GM13977 (cell line): ENCODE measurements around the gene MT1M.
"Not testable (repeated sequence)": the region's sequence is repeated elsewhere in the genome, so short reads cannot be mapped to it uniquely, and the experiment has no call there.

Source experiments
- DNase-seq: peaks from one replicate; pipeline ENCODE4 v3.0.0; 2012; ENCODE audit warnings: low spot score
- CTCF ChIP-seq: IDR thresholded peaks from 2 replicates; pipeline ENCODE4 v1.5.1; 2012; ENCODE audit warnings: mild to moderate bottlenecking, control low read depth; ENCODE audit not compliant: insufficient read depth; ENCODE audit errors: extremely low read depth, missing control alignments
- in situ Hi-C: fragments of 300-500 bp; cut with MboI; formaldehyde crosslinking; loops from one replicate; pipeline ENCODE4 v1.12.0; 2022; ENCODE audit warnings: low sequenced_read_pairs, low pct_unique_long_range_greater_than_20kb, mixed read lengths, inconsistent platforms; ENCODE audit not compliant: unreplicated experiment

Gene MT1M

GRCh38 chr16:56657555-56658326 is 25.3 kb downstream of the MT1M start, which contains the start of gene MT1F:
MT1F (plus strand) TSS chr16:56657959; CDS start chr16:56658059, 100 bp downstream.
- in situ Hi-C loops: no loop called here
- peak; percentile 45 for DNase-seq

GRCh38 chr16:56658327-56658875 is 25.9 kb downstream of the MT1M start:
- no peak for TF ChIP-seq CTCF
- in situ Hi-C loops: no loop called here
- no peak for DNase-seq

More at GRCh38 chr16:56657555-56658326, 25.3 kb downstream of the MT1M start, which contains the start of gene MT1F:
- no peak for TF ChIP-seq CTCF

GRCh38 chr16:56662357-56663354 is 30.2 kb downstream of the MT1M start:
- TF ChIP-seq CTCF: no peak
- in situ Hi-C loops: no loop called here
- DNase-seq: no peak

GRCh38 chr16:56664506-56664905 is 32.0 kb downstream of the MT1M start:
- in situ Hi-C loops: no loop called here
- DNase-seq: no peak
- no peak for TF ChIP-seq CTCF

GRCh38 chr16:56665286-56666261 is 33.1 kb downstream of the MT1M start:
- DNase-seq, in situ Hi-C loops: not testable (repeated sequence)

GRCh38 chr16:56667581-56668571 is 35.4 kb downstream of the MT1M start, which contains the start of gene MT1G:
MT1G (minus strand) TSS chr16:56668065; CDS start chr16:56667993, 72 bp downstream.
- TF ChIP-seq CTCF: no peak
- DNase-seq: no peak
- in situ Hi-C loops: no loop called here
